Measurements from ENCODE around the gene GTF3C5.
"Not testable (repeated sequence)": the region's sequence is repeated elsewhere in the genome, so short reads cannot be mapped to it uniquely, and the experiment has no call there.

Gene GTF3C5

GRCh38 chr9:133057006-133057405 lies 26.2 kb downstream of the GTF3C5 start:
- no peak overlapping the region for H3K4me3 ChIP-seq (ENCODE audit: low read depth, low read length)
- no peak for DNase-seq (ENCODE audit: low read depth)
- no peak for TF ChIP-seq CTCF (IDR thresholded peaks at IDR 0.05; ENCODE audit: insufficient read depth, low read depth, low read length, missing control alignments)

GRCh38 chr9:133057553-133057952 lies 26.8 kb downstream of the GTF3C5 start:
- no peak overlapping the region for H3K4me3 ChIP-seq (ENCODE audit: low read depth, low read length)
- DNase-seq (ENCODE audit: low read depth), result no peak
- no peak for TF ChIP-seq CTCF (IDR thresholded peaks at IDR 0.05; ENCODE audit: insufficient read depth, low read depth, low read length, missing control alignments)

- TF ChIP-seq CTCF (IDR thresholded peaks at IDR 0.05; ENCODE audit: insufficient read depth, low read depth, low read length, missing control alignments), result no peak
- DNase-seq (ENCODE audit: low read depth), result no peak
- H3K4me3 ChIP-seq (ENCODE audit: low read depth, low read length), result no peak overlapping the region
These were observed 27.3 kb downstream of the GTF3C5 start for GRCh38 chr9:133058071-133058470.

GRCh38 chr9:133058550-133059320 lies 27.9 kb downstream of the GTF3C5 start:
- no peak overlapping the region for H3K4me3 ChIP-seq (ENCODE audit: low read depth, low read length)
- peak; percentile 52 for DNase-seq (ENCODE audit: low read depth)
- TF ChIP-seq CTCF (IDR thresholded peaks at IDR 0.05; ENCODE audit: insufficient read depth, low read depth, low read length, missing control alignments), result no peak

GRCh38 chr9:133059623-133060022 lies 28.8 kb downstream of the GTF3C5 start:
- H3K4me3 ChIP-seq (ENCODE audit: low read depth, low read length), result no peak overlapping the region
- no peak for DNase-seq (ENCODE audit: low read depth)
- TF ChIP-seq CTCF (IDR thresholded peaks at IDR 0.05; ENCODE audit: insufficient read depth, low read depth, low read length, missing control alignments), result no peak

- H3K4me3 ChIP-seq (ENCODE audit: low read depth, low read length), result no peak overlapping the region
- DNase-seq (ENCODE audit: low read depth), result no peak
- TF ChIP-seq CTCF (IDR thresholded peaks at IDR 0.05; ENCODE audit: insufficient read depth, low read depth, low read length, missing control alignments), result no peak
These were observed 29.6 kb downstream of the GTF3C5 start for GRCh38 chr9:133060417-133060841.

GRCh38 chr9:133061019-133061763 lies 30.4 kb downstream of the GTF3C5 start:
- DNase-seq (ENCODE audit: low read depth); H3K4me3 ChIP-seq (ENCODE audit: low read depth, low read length): not testable (repeated sequence)

GRCh38 chr9:133061764-133062145 lies 31.0 kb downstream of the GTF3C5 start, which contains the start of gene CEL:
TSS of gene CEL (plus strand) at chr9:133061981. CDS start at chr9:133062003, 22 bp downstream.
- H3K4me3 ChIP-seq (ENCODE audit: low read depth, low read length); DNase-seq (ENCODE audit: low read depth): not testable (repeated sequence)

- H3K4me3 ChIP-seq (ENCODE audit: low read depth, low read length); DNase-seq (ENCODE audit: low read depth): not testable (repeated sequence)
These were observed 31.8 kb downstream of the GTF3C5 start for GRCh38 chr9:133062569-133062968.
